ENCODE data around the gene FNDC1.

GRCh38 chr6:159197251-159197650 is 28.1 kb downstream of the FNDC1 start:
- TF ChIP-seq, protein P1, sequence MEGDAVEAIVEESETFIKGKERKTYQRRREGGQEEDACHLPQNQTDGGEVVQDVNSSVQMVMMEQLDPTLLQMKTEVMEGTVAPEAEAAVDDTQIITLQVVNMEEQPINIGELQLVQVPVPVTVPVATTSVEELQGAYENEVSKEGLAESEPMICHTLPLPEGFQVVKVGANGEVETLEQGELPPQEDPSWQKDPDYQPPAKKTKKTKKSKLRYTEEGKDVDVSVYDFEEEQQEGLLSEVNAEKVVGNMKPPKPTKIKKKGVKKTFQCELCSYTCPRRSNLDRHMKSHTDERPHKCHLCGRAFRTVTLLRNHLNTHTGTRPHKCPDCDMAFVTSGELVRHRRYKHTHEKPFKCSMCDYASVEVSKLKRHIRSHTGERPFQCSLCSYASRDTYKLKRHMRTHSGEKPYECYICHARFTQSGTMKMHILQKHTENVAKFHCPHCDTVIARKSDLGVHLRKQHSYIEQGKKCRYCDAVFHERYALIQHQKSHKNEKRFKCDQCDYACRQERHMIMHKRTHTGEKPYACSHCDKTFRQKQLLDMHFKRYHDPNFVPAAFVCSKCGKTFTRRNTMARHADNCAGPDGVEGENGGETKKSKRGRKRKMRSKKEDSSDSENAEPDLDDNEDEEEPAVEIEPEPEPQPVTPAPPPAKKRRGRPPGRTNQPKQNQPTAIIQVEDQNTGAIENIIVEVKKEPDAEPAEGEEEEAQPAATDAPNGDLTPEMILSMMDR (IDR thresholded peaks at IDR 0.05) = no peak
- no peak for TF ChIP-seq POLR2A (IDR thresholded peaks at IDR 0.05)
